Right lobe of liver (tissue), 4 donors: ENCODE measurements around the gene PLAGL2.
"Not testable (repeated sequence)": the region's sequence is repeated elsewhere in the genome, so short reads cannot be mapped to it uniquely, and the experiment has no call there.

Experiments used
- POLR2A ChIP-seq: fragments of 450-650 bp; IDR thresholded peaks from one replicate; pipeline ENCODE4 v1.6.1; 2017; ENCODE audit warnings: antibody characterized with exemption, mild to moderate bottlenecking
- TF ChIP-seq, protein P1 (sequence below), 4 donors: fragments of 200-600 bp in 3 of 4; fragments of 450-650 bp in 1 of 4; IDR thresholded peaks; one replicate each; pipeline versions ENCODE4 v1.5.1 to v1.8.0; 2016 to 2022; ENCODE audit warnings: antibody characterized with exemption in 4 of 4, mild to moderate bottlenecking in 2 of 4
- donor health status: DM: no; HTN: no; CAD: no.
- donor health status: DM: no; HTN: no; CAD: no.
- donor health status: DM: no; HTN: yes; CAD: no.

DNA sequence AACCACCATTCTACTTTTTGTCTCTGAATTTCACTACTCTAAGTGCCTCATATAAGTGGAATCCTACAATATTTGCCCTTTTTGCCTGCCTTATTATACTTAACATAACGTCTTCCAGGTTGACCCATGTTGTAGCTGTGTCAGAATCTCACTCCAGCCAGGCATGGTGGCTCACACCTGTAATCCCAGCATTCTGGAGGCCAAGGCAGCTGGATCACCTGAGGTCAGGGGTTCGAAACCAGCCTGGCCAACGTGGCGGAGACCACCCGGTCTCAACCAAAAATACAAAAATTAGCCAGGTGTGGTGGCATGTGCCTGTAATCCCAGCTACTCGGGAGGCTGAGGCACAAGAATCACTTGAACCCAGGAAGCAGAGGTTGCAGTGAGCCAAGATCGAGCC is 29.8 kb downstream of the PLAGL2 start:
- TF ChIP-seq, protein P1, sequence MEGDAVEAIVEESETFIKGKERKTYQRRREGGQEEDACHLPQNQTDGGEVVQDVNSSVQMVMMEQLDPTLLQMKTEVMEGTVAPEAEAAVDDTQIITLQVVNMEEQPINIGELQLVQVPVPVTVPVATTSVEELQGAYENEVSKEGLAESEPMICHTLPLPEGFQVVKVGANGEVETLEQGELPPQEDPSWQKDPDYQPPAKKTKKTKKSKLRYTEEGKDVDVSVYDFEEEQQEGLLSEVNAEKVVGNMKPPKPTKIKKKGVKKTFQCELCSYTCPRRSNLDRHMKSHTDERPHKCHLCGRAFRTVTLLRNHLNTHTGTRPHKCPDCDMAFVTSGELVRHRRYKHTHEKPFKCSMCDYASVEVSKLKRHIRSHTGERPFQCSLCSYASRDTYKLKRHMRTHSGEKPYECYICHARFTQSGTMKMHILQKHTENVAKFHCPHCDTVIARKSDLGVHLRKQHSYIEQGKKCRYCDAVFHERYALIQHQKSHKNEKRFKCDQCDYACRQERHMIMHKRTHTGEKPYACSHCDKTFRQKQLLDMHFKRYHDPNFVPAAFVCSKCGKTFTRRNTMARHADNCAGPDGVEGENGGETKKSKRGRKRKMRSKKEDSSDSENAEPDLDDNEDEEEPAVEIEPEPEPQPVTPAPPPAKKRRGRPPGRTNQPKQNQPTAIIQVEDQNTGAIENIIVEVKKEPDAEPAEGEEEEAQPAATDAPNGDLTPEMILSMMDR (IDR thresholded peaks at IDR 0.05): not testable (repeated sequence)
- TF ChIP-seq POLR2A: not testable (repeated sequence)
